SK-N-SH treated with all-trans-retinoic acid at 6 μM for 48 hours (cell line): ENCODE data around the gene GUCY1B1.

Experiments used
- ATAC-seq: fragments of 200-7000 bp; cut with Tn5 transposase; 3 replicates; pipeline ENCODE4 v1.9.1; 2020; ENCODE audit warnings: mild to moderate bottlenecking, moderate library complexity
- ARNTL ChIP-seq: fragments of 450-650 bp; formaldehyde crosslinking; IDR thresholded peaks from 2 replicates; pipeline ENCODE4 v1.5.0; 2020; ENCODE audit warnings: low read depth, mild to moderate bottlenecking, moderate library complexity, borderline replicate concordance
- CREB5 ChIP-seq: fragments of 250-450 bp; sonication (Bioruptor Pico); IDR thresholded peaks from 2 replicates; pipeline ENCODE4 v1.5.1; 2020; ENCODE audit warnings: low read depth, mild to moderate bottlenecking, moderate library complexity
- CSRNP3 ChIP-seq: fragments of 250-450 bp; sonication (Bioruptor Pico); IDR thresholded peaks from 2 replicates; pipeline ENCODE4 v1.5.1; 2021; ENCODE audit warnings: mild to moderate bottlenecking, moderate library complexity
- ESRRG ChIP-seq: fragments of 250-450 bp; sonication (Bioruptor Pico); IDR thresholded peaks from 2 replicates; pipeline ENCODE4 v1.6.1; 2021; ENCODE audit warnings: mild to moderate bottlenecking
- GLIS3 ChIP-seq: fragments of 250-450 bp; sonication (Bioruptor Pico); IDR thresholded peaks from 2 replicates; pipeline ENCODE4 v1.5.0; 2020; ENCODE audit warnings: mild to moderate bottlenecking, moderate library complexity
- ISL1 ChIP-seq: fragments of 250-450 bp; sonication (Bioruptor Pico); IDR thresholded peaks from 2 replicates; pipeline ENCODE4 v2.1.2; 2022; ENCODE audit warnings: mild to moderate bottlenecking, moderate library complexity
- OSR1 ChIP-seq: fragments of 250-450 bp; sonication (Bioruptor Pico); IDR thresholded peaks from 2 replicates; pipeline ENCODE4 v1.8.0; 2022; ENCODE audit warnings: moderate library complexity, mild to moderate bottlenecking, inconsistent platforms
- PPARA ChIP-seq: fragments of 250-450 bp; sonication (Bioruptor Pico); IDR thresholded peaks from 2 replicates; pipeline ENCODE4 v1.5.0; 2020; ENCODE audit warnings: mild to moderate bottlenecking, borderline replicate concordance
- SNAI2 ChIP-seq: fragments of 250-450 bp; sonication (Bioruptor Pico); IDR thresholded peaks from 2 replicates; pipeline ENCODE4 v1.5.0; 2020; ENCODE audit warnings: mild to moderate bottlenecking, moderate library complexity
- TCF4 ChIP-seq: fragments of 250-450 bp; sonication (Bioruptor Pico); IDR thresholded peaks from 2 replicates; pipeline ENCODE4 v1.8.0; 2021; ENCODE audit warnings: mild to moderate bottlenecking, moderate library complexity, borderline replicate concordance
- TOX ChIP-seq: fragments of 250-450 bp; sonication (Bioruptor Pico); IDR thresholded peaks from 2 replicates; pipeline ENCODE4 v1.8.0; 2021; ENCODE audit warnings: mild to moderate bottlenecking, moderate library complexity, borderline replicate concordance
- TSHZ2 ChIP-seq: fragments of 250-450 bp; sonication (Bioruptor Pico); IDR thresholded peaks from 2 replicates; pipeline ENCODE4 v1.5.0; 2020; ENCODE audit warnings: mild to moderate bottlenecking, moderate library complexity
- ZC3H10 ChIP-seq: fragments of 250-450 bp; sonication (Bioruptor Pico); IDR thresholded peaks from 2 replicates; pipeline ENCODE4 v1.5.1; 2021; ENCODE audit warnings: mild to moderate bottlenecking, moderate library complexity
- ZNF565 ChIP-seq: fragments of 450-650 bp; formaldehyde crosslinking; conservative IDR thresholded peaks from 2 replicates; pipeline ENCODE4 v1.5.0; 2020; ENCODE audit warnings: low read depth, mild to moderate bottlenecking, moderate library complexity
- ZNF70 ChIP-seq: fragments of 450-650 bp; formaldehyde crosslinking; IDR thresholded peaks from 2 replicates; pipeline ENCODE4 v1.5.0; 2020; ENCODE audit warnings: mild to moderate bottlenecking, moderate library complexity
- ZNF8 ChIP-seq: fragments of 450-650 bp; formaldehyde crosslinking; IDR thresholded peaks from 2 replicates; pipeline ENCODE4 v1.5.0; 2020; ENCODE audit warnings: mild to moderate bottlenecking, moderate library complexity
- TF ChIP-seq, protein P1 (sequence below): fragments of 250-450 bp; sonication (Bioruptor Pico); IDR thresholded peaks from 2 replicates; pipeline ENCODE4 v1.8.0; 2021; ENCODE audit warnings: low read depth, mild to moderate bottlenecking, moderate library complexity, borderline replicate concordance
- TF ChIP-seq, protein P2 (sequence below): fragments of 250-450 bp; sonication (Bioruptor Pico); IDR thresholded peaks from 2 replicates; pipeline ENCODE4 v1.8.0; 2020; ENCODE audit warnings: mild to moderate bottlenecking, moderate library complexity, borderline replicate concordance

Gene GUCY1B1

DNA sequence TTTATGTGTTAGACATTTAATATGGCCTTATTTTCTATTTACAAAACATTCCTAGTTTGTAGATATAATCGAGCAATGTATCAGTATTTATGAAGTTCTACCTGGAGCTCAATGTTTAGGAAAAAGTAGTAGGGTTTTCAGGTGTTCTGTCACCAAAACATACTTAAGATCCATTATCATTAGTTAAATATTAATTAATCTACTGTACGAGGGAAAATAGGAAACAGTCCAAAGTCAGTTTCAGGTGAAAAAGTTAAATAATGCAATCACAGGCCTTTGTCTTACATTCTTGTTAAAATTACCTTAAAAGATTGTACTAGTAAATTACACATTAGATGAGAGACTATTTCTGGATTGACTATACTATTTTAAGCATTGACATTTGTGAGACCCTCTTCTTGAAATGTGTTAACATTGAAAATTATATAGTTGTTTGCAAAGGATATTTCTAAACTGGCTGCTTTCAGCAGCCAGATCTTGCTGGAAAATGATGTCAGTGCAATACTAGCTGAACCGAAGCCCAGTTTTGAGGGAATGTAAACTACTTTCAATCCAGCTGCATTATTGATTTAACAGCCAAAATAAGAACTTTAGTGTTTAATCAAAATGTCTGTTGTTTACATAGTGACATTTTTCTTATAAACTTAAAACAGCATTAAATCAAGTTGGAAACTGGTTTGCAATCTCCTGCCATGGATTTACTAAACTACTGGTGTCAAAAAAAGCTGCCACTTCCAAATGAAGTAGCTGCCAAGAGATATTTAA is 19.3 kb downstream of the GUCY1B1 start:
- no peak for TF ChIP-seq ZNF565
- TF ChIP-seq CSRNP3, result no peak
- peak; percentile 45; the same call in 1 of the 2 replicates for TF ChIP-seq ISL1 (CRISPR knock-in tag)
- TF ChIP-seq PPARA (CRISPR knock-in tag), result no peak
- TF ChIP-seq, protein P1, sequence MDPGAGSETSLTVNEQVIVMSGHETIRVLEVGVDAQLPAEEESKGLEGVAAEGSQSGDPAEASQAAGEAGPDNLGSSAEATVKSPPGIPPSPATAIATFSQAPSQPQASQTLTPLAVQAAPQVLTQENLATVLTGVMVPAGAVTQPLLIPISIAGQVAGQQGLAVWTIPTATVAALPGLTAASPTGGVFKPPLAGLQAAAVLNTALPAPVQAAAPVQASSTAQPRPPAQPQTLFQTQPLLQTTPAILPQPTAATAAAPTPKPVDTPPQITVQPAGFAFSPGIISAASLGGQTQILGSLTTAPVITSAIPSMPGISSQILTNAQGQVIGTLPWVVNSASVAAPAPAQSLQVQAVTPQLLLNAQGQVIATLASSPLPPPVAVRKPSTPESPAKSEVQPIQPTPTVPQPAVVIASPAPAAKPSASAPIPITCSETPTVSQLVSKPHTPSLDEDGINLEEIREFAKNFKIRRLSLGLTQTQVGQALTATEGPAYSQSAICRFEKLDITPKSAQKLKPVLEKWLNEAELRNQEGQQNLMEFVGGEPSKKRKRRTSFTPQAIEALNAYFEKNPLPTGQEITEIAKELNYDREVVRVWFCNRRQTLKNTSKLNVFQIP (CRISPR knock-in tag), result no peak
- no peak for ATAC-seq

GRCh38 chr4:155780775-155781174 is 22.0 kb downstream of the GUCY1B1 start:
- ATAC-seq, result no peak

DNA sequence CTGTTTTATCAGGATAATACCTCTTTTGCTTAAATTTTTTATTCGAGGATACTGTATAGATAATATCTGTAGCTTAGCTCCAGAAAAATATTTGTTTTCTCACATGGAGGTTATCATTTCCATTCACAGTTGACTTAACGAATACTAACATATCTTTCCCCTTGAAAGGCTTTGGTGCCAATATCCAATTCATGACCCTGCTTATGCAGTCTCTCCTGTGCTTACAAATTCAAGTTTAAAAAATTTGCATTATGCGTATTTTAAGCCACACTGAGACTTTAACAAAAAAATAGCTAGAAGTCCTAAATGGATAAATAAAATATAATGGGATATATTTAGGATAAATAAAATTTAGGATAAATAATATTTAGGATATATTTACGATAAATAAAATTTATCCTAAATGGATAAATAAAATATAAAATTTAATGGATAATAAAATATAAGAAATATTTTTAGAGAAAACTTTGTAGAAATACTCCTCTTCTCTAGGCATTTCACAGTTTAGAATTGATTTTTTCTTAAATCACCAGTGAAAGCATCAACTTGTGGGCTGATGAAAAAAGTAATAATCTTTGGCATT is 22.5 kb downstream of the GUCY1B1 start:
- ATAC-seq, result no peak
- no peak for TF ChIP-seq TOX (CRISPR knock-in tag)

More at GRCh38 chr4:155780775-155781174, 22.0 kb downstream of the GUCY1B1 start:
- TF ChIP-seq ISL1 (CRISPR knock-in tag), result peak; percentile 62
- TF ChIP-seq PPARA (CRISPR knock-in tag), result no peak
- TF ChIP-seq TSHZ2 (CRISPR knock-in tag), result no peak
- TF ChIP-seq ZNF565, result no peak

- TF ChIP-seq, protein P2, sequence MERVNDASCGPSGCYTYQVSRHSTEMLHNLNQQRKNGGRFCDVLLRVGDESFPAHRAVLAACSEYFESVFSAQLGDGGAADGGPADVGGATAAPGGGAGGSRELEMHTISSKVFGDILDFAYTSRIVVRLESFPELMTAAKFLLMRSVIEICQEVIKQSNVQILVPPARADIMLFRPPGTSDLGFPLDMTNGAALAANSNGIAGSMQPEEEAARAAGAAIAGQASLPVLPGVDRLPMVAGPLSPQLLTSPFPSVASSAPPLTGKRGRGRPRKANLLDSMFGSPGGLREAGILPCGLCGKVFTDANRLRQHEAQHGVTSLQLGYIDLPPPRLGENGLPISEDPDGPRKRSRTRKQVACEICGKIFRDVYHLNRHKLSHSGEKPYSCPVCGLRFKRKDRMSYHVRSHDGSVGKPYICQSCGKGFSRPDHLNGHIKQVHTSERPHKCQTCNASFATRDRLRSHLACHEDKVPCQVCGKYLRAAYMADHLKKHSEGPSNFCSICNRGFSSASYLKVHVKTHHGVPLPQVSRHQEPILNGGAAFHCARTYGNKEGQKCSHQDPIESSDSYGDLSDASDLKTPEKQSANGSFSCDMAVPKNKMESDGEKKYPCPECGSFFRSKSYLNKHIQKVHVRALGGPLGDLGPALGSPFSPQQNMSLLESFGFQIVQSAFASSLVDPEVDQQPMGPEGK (CRISPR knock-in tag), result no peak
- TF ChIP-seq ZC3H10 (CRISPR knock-in tag) (no peak), TCF4 (CRISPR knock-in tag) (no peak), TSHZ2 (CRISPR knock-in tag) (no peak), ESRRG (CRISPR knock-in tag) (no peak), ZNF565 (no peak), OSR1 (no peak), ISL1 (CRISPR knock-in tag) (no peak; the same call in 1 of the 2 replicates), CREB5 (CRISPR knock-in tag) (no peak), ARNTL (no peak), GLIS3 (no peak), SNAI2 (no peak), CSRNP3 (no peak), ZNF70 (CRISPR knock-in tag) (no peak), TOX (CRISPR knock-in tag) (no peak), ZNF8 (no peak)
- no peak for ATAC-seq
Measured at GRCh38 chr4:155784637-155785036, 25.8 kb downstream of the GUCY1B1 start.
